Renal cortex interstitium (tissue), 15 donors: ENCODE data around the gene CTNND2. TPM values are rescaled to one million over a fixed set of nuclear protein-coding genes. Genes with fewer than 3 reads are reported as not detected.

Experiments
- DNase-seq, 11 donors: peaks; one replicate each; pipeline ENCODE4 v3.0.0-alpha.2; 2013; ENCODE audit warnings: low read depth in 9 of 11, low spot score in 4 of 11; ENCODE audit errors: extremely low read depth in 1 of 11
- long read RNA-seq, 16 experiments: transcript quantifications; one replicate each; lab custom pipeline, GENCODE V29; 2026
- polyA plus RNA-seq, 3 donors: library from polyadenylated mRNA; unstranded; fragments of 120-200 nt; gene quantifications; one replicate each; pipeline ENCODE4 v1.2.1, GENCODE V29; 2013; ENCODE audit not compliant: insufficient read length in 3 of 3

Gene CTNND2, protein sequence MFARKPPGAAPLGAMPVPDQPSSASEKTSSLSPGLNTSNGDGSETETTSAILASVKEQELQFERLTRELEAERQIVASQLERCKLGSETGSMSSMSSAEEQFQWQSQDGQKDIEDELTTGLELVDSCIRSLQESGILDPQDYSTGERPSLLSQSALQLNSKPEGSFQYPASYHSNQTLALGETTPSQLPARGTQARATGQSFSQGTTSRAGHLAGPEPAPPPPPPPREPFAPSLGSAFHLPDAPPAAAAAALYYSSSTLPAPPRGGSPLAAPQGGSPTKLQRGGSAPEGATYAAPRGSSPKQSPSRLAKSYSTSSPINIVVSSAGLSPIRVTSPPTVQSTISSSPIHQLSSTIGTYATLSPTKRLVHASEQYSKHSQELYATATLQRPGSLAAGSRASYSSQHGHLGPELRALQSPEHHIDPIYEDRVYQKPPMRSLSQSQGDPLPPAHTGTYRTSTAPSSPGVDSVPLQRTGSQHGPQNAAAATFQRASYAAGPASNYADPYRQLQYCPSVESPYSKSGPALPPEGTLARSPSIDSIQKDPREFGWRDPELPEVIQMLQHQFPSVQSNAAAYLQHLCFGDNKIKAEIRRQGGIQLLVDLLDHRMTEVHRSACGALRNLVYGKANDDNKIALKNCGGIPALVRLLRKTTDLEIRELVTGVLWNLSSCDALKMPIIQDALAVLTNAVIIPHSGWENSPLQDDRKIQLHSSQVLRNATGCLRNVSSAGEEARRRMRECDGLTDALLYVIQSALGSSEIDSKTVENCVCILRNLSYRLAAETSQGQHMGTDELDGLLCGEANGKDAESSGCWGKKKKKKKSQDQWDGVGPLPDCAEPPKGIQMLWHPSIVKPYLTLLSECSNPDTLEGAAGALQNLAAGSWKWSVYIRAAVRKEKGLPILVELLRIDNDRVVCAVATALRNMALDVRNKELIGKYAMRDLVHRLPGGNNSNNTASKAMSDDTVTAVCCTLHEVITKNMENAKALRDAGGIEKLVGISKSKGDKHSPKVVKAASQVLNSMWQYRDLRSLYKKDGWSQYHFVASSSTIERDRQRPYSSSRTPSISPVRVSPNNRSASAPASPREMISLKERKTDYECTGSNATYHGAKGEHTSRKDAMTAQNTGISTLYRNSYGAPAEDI (N-terminal part only)
- polyA plus RNA-seq = 1 to 10 TPM; 2.0 to 2.4 (median 2.3) TPM
- long read RNA-seq, donor 1 = 0 reads
- long read RNA-seq, donor 2 = 0 reads
- long read RNA-seq, donor 3 = 0 reads
- long read RNA-seq, donor 4 = 0 reads
- long read RNA-seq, donor 5 = 0 reads
- long read RNA-seq, donor 6 = 0 reads
- long read RNA-seq, donor 7 = 0 reads
- long read RNA-seq, donor 8 = 0 reads
- long read RNA-seq, donor 9 = 0 reads
- long read RNA-seq, donor 10 = 0 reads
- long read RNA-seq, donor 11 = 0 reads
- long read RNA-seq, donor 12 = 0 reads
- long read RNA-seq, donor 13 = 0 reads
- long read RNA-seq, donor 14 = 0 reads
- long read RNA-seq, donor 15 = 0 reads
- long read RNA-seq, donor 16, partial matches to known transcripts = 0 of 2 reads
- long read RNA-seq, donor 16, other reads (novel, unspliced or antisense) = 0 of 2 reads

DNA sequence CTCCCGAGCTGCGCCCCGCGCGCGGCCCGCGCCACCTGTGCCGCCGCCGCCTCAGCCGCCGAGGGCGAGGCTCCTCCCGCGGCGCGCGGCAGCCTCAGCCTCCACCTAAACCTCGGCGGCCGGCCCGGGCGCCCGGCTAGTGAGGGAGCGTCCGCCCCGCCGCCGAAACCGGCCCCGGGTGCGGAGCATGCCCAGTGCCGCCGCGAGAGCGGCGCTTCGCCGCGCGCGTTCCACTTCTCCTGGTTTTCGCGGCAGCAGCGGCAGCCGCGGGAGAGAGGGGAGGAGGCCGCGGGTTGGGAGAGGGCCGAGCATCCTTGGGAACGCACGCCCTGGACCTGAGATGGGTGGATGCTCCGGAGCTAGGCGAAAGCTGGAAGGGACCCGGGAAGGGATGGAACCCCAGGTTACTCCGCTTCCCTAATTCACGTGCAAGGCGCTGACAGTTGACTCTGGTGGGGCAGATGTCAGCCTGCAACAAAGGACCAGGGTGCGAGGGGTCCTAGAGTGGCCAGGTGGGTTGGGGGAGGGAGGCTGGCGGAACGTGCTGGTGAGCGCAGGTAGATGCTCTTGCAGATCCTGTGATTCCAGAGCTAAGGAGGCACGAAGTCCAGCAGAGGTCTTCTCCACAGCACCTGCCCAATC is at the start of gene CTNND2:
Gene CTNND2 (minus strand): TSS at position 182 of the 642 bp plus-strand sequence. CDS start 593 bp downstream, outside the sequence.
- DNase-seq = peak; percentile 21 to 76 (median 61)

GRCh38 chr5:11946317-11946716 is 42.1 kb upstream of the CTNND2 start:
- DNase-seq = no peak

GRCh38 chr5:11941566-11941965 is 37.3 kb upstream of the CTNND2 start:
- DNase-seq = peak in 3 of 11 donors; percentile 1 to 5 (median 4)

- no peak for DNase-seq
Observed at GRCh38 chr5:11931638-11932037, 27.4 kb upstream of the CTNND2 start.

- no peak for DNase-seq
Observed at GRCh38 chr5:11928909-11929308, 24.7 kb upstream of the CTNND2 start.

DNA sequence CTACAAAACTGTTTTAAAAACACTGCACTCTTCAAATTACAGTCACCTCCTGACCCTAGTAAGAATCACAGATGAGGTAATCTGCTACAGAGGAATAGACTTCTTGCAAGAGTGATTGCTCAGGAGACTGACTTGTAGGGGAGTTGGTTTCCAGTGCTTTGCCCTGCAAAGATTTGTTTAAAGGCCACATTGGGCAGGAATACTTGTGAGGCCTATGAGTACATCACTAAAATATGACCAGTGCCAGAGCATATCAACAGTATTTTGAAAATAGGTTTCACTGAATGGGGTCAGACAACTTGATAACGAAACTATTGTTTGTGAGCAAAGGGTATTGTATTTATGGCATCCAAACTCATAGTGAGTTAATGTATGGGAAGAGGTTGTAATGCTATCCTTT is 21.5 kb upstream of the CTNND2 start:
- no peak for DNase-seq

GRCh38 chr5:11922394-11922793 is 18.1 kb upstream of the CTNND2 start:
- DNase-seq = no peak

GRCh38 chr5:11918463-11919045 is 14.3 kb upstream of the CTNND2 start:
- no peak for DNase-seq

DNA sequence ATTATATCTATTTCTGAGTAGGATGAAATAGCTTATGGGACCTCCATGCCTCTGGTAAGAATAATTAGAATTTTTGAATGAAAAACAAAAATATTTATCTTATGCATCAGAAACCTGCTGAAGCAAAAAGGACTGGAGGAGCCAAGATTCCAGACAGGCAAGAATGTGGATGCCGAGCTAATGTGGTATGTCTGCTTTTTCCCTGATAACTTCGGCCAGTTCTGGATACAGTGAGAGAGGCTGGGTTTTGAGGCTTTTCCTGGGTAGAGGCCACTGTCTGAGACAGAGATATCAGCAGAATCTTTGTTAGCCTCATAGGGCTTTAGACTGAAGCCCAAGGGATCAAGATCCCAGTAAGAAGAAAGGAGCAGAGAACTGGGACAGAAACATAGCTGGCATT is 5.2 kb upstream of the CTNND2 start:
- DNase-seq = no peak

GRCh38 chr5:11906497-11906896 is 2.3 kb upstream of the CTNND2 start:
- DNase-seq = no peak

DNA sequence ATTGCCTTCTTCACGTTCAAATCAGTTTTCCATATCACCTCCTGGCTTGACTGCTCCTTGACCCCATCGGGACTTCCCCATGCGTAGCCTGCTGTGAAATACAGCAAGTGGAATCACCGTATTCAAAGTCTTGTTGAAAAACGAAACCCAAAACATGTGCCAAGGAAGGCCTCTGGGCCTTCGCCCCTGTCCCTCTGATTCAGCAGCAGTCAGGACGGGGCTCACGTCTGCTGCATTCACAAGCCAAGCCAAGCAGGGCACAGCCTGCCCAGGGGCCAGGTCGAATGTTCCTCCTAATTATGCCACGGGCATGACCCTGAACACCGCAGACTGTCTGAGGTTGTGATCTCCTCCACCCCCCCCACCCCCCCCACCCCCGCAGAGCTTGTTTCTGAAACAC is 960 bp upstream of the CTNND2 start:
- DNase-seq = no peak

DNA sequence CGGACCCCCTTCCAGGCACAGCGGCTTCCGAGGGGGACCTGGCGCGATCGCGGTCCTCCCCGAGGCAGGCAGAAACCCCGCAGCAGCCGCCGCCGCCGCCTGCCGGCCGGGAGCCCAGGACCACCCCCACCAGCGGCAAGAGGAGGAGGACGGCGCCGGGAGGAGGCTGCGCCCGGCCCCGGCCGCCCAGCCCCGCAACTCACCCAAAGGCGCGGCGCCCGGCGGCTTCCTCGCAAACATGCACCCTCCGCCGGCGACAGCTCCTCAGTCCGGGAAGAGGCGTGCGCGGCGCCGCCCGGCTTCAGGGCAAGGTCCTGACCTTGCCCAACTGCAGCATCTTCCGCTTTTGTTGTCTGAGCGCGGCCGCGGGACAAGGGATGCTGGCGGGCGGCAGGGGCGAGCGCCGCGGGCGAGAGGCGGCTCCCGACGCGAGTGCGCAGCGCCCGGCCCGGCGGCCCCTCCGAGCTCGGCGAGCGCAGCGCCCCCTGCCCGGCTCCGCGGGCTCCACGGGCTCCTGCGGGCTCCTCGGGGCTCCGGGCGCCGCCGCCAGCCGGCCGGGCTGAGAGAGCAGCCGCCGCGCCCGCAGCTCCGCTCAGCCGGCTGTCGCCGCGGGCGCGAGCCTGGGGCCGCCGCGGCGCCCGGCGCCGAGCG is 507 bp downstream of the CTNND2 start:
- peak in 6 of 11 donors; percentile 17 to 31 (median 24) for DNase-seq

GRCh38 chr5:11903121-11903613 is 1.1 kb downstream of the CTNND2 start:
- DNase-seq = peak in 1 of 11 donors; percentile 10

DNA sequence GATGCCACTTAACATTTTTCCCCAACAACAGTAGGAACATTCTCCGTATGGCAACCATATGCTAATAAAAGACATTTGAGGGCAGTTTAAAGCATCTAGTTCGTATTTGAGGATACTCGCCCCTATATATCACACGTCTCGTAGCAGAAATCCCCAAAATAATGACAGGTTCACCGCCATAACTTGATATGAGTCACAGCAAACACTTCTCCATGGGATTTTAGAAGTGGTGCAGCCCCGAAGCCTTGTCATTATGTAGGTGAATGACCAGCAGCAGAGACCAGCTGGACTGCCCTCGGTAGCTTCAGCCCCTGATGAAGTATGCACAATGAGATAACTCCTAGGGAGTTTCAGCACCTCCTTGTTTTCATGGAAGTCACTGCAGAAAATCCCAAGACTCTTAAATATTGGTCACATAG is 2.0 kb downstream of the CTNND2 start:
- no peak for DNase-seq

GRCh38 chr5:11898787-11899186 is 5.5 kb downstream of the CTNND2 start:
- no peak for DNase-seq

- DNase-seq = no peak
Observed at GRCh38 chr5:11897781-11898180, 6.5 kb downstream of the CTNND2 start.

GRCh38 chr5:11894992-11895391 is 9.3 kb downstream of the CTNND2 start:
- DNase-seq = no peak
